Fibroblast of skin of right quadriceps (primary cell): ENCODE results near the gene SEMA4G.

Experiments used
- DNase-seq: peaks from one replicate; pipeline ENCODE4 v3.0.0-alpha.2; 2013

The SEMA4G gene

DNA sequence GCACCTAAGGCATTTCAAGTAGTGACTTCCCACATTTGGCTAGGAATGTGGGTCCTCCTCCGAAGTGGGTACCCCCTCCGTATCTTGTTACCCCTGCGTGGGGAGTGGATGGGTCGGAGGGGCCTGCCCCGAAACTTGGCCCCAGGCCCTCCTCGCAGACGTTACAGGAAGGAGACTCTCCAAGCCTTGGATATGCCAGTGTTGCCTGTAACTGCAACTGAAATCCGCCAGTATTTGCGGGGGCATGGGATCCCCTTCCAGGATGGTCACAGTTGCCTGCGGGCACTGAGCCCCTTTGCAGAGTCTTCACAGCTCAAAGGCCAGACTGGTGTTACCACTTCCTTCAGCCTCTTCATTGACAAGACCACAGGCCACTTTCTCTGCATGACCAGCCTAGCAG lies 18.9 kb downstream of the SEMA4G start:
- DNase-seq: no peak

DNA sequence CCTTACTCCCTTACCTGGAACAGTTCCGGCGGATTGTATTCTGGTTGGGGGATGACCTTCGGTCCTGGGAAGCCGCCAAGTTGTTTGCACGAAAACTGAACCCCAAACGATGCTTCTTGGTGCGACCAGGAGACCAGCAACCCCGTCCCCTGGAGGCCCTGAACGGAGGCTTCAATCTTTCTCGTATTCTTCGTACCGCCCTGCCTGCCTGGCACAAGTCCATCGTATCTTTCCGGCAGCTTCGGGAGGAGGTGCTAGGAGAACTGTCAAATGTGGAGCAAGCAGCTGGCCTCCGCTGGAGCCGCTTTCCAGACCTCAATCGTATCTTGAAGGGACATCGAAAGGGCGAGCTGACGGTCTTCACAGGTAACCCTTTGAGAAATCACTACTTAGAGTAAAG lies 19.8 kb downstream of the SEMA4G start:
- no peak for DNase-seq

DNA sequence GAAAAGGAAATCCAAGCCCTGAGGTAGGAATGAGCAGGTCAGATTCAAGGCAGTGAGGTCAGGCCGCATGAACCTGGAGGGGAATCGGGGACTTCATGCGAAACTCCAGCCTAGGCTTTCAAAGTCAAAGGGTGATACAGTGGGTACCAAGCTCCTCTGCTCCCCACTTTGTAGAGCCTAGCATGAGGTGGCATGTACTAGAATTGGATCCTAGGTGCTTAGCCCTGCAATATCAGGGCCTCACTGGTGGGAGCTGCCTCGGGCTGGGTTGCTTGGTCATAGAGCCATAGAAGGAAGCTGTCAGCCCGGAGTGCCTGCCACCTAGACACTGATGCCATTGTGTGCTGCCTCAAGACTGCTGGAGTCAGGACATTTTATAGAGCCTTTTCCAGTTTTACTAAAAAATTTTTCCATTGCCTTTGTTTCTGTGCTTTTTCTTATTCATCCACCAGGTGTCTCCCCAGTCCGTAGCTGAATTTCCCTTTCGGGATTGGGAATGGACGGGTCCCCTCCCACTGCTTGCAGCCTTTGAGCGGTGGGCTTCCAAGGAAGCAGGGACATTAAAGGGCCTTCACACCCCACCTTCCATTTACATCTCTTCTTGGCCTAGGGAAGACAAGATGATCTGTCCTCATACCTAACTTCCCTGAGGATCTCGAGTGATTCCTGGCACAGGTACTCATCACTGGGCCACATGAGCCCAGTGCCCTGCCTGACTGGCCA lies 24.8 kb downstream of the SEMA4G start:
- peak; percentile 56 for DNase-seq

DNA sequence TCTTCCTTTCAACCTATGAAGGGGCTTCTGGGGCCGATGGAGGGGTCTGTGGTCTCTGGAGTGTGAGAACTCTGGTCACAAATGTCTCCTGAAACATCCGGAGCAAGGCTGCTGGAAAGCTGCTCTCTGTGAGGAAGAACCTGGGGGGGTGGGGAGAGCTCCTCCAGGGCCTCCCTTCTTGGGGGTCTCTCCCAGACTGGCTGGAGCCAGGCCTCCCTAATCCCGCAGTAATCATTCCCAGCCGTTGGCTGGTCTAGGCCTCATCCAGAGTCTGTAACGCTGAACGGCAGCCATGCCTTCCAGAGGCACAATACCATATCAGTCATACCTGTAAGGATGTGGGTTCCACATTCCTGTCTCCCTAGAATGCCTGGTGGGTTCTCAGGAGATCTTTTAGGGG lies 25.9 kb downstream of the SEMA4G start:
- DNase-seq: peak; percentile 63

DNA sequence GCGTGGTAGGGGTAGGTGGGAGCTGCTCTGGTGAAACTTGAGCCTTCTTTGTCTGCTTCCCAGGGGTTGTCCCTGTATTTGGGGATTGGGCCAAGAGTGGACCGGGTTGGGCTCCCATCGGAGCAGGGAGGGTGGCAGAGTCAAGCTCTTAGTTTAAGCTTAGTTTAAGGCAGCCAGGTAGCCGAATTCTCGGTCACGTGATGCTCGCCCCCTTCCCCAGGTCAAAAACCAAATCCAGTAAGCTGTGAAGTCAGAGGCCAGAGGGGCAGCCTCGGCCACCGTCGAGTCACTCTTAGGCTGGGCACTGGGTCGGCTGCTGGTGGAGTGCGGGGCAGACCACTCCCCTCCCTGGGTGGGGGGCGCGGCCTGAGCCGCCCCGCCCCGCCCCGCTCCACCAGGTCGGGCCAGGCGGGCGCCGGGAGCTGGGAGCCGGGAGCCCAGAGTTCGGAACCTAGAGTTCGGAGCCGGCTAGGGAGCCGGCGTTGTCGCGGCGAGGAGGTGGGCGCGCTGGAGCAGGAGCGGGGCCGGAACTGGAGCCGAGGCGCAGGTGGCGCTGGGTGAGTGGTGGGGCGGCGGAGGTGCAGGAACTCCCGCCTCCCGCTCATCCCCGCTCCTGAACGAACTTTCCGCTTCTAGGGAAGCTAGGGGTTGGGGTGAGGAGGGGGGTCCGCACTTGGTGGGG lies 27.5 kb downstream of the SEMA4G start:
- DNase-seq: no peak

DNA sequence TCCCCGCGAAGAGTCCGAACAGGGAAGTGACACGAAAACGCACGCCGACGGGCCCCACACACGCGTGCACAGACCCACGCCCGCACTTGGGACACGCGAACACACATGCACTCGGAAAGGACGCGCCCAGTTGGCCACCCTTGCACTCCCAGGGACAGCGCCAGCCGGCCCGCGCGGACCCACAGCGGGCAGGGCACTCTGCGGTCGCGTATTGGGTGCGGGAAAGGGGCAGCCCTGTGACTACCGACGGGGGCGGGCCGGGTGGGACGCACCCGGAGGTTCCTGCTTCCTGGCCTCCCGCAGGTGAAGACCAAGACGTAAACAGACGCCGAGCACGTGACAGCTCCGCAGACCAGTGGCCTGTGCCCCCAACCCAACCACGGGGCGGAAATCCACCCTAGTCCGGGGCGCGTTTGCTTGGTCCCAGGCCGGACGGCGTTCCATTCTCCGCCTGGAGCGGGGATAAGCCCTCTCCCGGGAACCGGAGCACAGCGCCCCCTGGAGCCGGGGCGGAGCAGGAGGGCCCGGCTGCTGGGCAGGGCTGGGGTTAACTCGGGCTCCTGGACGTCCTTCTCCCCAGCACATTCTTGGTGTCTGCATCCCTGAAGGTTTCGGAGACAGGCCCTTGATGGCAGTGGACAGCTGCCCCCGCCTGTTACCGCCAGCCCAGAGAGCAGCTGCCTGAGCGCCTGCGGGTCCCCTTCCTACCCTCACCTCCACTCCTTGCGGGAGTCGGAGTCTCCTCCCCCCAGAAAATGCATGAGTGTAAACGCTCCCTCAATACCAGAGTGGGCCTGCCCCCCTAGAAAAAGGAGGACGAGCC lies 28.3 kb downstream of the SEMA4G start:
- DNase-seq: peak; percentile 71

DNA sequence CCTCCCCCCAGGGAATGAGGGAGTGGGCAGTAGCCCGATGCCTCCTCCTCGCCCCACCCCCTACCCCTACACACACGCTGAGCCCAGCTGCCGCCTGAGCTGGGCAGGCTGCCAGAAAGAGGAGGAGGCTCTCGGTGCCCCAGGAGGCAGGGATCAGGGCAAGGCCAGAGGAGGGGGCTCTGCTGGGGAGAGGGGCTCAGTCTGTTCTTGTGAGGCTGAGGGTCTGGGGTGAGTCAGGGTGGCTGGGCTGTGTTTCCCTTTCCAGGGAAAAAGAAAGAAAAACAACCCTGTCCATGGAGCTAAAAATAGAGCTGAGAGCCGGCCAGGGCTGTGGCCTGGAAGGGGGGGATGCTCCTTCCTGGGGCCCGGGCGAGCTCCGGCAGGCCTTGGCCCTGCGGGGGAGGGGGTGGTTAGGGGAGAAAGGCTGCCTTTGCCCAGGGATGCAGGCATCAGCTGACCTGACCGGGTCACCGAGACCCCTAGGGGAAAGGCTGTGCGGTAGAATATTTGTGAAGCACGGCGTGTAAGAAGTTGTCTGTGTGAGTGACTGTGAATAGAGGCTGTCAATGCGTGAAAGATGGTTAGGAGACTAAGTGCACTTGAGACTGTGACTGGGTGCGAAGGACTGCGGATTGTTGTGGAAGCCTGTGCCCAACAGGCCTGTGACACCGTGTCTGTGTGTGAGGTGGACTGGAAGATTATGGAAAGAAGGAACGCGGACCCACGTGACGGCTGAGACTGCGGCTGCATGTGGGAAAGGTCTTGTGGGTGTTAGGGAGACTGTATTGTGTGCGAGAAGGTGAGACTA lies 29.1 kb downstream of the SEMA4G start:
- DNase-seq: peak; percentile 84

DNA sequence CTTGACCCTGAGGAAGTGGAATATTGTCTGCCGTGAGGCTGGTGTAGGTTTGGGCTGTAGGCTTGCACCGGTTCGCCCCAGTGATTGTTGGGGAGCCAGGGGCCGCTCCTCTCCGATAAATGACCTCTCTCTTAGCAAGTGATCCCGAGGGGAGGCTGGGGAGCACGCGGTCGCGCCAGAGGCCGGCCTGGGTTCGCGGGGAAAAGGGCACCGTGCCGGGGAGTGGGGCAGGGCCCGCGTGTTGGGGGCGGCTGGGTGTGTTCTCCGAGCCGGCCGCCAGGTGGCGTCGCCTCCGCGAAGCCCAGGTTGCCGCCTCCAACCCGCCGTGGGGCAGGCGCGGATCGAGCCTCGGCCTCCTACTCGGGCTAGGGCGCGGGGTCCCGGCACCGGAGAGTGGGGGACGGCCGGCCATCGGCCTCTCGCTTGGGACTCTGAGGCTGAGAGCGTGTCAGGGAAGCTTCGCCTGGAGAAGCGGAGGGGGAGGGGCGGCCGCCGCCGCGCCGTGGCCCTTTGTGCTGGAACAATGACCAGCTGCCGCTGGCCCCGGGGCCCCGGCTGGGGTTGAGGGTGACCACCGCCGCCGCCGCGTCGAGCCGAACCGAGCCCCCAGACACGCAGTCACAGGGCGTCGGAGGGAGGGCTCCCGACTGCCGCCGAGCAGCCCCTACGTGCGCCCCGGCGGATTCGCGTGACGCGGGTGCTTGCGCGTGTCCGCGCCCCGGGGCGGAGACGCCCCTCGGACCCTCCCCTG lies 29.9 kb downstream of the SEMA4G start:
- DNase-seq: peak; percentile 73

DNA sequence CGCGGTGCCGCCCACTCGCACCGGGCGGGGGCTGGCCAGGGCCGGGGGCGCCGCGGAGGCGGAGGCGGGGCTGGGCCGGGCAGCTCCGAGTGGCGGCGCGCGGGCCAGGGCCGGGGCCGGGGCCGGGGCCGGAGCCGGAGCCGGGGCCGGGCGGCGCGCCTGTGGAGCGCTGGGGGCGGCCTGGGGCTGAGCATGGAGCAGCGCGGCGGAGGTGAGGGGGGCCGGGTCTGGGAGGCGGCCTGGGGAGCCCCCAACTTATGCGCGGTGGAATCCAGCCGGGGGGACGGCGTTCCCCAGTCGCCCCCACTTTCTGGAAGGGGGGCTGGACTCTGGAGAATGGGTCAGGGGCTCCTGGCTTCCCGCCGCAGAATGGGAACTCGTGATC lies 30.4 kb downstream of the SEMA4G start, which contains the start of gene LZTS2:
TSS of gene LZTS2 (plus strand) at position 67 of the 385 bp plus-strand sequence. CDS start 2,731 bp downstream, outside the sequence.
- no peak for DNase-seq

DNA sequence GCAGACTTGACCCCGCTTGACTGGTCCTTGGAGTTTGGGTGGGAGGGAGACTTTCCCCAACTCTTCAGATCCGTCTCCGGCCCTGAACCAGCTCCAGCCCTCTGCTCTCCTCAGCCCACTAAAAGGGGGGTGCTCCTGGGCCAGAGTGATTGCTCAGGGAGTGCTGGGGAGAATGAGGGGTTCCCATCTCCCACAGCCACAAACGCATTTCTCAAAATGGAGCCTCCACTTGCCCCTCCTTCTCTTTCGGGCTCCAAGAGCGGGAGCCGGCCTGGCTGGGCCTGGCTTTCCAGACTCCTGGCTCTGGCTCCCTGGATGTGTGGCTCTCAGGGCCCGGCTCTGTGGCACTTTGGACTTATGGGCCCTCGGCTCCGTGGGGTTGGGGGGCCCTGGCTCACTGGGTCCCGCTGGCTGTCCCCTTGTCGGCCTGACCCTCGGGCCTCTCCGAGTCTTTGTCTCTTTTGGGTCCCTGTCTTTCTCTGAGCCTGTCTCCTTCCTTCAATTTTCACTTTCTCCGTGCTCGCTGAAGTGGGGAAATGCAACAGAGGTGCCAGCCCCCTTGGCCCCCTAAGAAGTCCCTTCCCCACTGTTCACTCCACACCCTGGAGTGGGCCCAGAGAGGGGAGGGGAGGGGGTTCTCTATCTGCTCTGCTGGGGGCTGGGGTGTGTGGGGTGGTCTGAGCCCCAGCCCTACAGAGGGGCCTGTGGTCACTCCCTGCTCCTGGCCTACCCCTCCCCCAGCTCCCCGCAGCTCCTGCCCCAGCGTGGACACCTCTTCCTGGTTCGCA lies 31.0 kb downstream of the SEMA4G start:
- DNase-seq: no peak

DNA sequence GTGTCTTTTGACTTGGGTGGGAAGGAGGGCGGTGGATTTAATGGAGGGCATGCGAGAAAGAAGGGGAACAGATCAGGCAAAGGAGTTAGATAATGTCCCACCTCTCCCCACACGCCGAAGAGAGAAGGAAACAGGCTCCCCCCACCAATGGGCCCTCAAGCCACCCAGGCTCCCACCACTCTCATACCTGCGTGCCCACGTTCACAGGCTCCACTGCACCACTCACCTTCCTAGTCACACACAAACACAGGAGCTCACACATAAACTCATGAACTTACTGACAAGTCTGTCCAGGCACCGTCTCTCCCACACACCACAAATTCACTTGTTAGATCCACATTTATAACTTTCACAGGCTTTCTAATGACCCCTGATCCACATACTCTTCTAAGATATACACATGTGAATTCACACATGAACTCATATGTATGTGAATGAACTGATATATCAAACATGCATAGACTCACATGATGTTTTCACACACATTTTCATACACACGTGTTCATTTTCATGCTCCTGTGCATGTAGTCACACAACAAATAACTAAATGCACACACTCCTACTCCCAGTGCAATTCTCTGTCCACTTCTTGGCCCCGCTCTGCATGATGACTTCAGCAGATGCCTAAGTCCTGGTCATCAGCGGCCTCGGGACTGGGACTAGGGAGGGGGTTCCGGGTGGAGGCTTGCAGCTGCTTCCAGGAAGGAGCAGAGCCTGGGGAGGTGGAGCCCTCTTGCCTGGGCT lies 31.8 kb downstream of the SEMA4G start:
- peak; percentile 68 for DNase-seq

DNA sequence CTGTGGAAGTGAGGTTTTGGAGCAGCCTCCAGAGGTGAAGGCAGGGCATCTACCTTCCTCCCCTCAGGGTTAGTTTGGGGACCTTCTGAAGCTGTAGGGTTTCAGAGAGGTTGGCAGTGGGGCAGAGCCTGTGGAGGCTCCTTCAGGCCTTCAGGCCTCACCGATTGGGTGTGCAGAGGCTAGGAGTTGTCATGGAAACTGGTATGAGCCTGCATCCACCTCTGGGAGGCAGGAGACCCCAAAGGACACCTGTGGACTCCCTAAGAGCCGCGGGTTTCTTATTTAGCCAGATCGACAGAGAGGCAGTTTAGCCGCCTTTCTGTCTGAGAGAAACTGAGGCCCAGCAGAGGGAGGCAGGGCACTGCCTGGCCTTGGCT lies 32.3 kb downstream of the SEMA4G start:
- no peak for DNase-seq

DNA sequence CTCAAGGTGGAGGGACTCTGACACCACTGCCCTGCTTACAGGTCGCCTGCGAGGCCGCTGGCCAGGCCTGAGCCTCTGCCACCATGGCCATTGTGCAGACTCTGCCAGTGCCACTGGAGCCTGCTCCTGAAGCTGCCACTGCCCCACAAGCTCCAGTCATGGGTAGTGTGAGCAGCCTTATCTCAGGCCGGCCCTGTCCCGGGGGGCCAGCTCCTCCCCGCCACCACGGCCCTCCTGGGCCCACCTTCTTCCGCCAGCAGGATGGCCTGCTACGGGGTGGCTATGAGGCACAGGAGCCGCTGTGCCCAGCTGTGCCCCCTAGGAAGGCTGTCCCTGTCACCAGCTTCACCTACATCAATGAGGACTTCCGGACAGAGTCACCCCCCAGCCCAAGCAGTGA lies 33.2 kb downstream of the SEMA4G start:
- DNase-seq: no peak

DNA sequence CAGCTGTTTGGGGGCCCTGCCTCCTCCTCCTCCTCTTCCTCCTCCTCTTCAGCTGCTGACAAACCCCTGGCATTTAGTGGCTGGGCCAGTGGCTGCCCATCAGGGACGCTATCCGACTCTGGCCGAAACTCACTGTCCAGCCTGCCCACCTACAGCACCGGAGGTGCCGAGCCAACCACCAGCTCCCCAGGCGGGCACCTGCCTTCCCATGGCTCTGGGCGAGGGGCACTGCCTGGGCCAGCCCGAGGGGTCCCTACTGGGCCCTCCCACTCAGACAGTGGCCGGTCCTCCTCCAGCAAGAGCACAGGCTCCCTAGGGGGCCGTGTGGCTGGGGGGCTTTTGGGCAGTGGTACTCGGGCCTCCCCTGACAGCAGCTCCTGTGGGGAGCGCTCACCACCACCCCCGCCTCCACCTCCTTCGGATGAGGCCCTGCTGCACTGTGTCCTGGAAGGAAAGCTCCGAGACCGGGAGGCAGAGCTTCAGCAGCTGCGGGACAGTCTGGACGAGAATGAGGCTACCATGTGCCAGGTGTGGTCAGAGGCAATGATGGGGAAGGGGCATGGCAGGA lies 34.4 kb downstream of the SEMA4G start:
- no peak for DNase-seq

DNA sequence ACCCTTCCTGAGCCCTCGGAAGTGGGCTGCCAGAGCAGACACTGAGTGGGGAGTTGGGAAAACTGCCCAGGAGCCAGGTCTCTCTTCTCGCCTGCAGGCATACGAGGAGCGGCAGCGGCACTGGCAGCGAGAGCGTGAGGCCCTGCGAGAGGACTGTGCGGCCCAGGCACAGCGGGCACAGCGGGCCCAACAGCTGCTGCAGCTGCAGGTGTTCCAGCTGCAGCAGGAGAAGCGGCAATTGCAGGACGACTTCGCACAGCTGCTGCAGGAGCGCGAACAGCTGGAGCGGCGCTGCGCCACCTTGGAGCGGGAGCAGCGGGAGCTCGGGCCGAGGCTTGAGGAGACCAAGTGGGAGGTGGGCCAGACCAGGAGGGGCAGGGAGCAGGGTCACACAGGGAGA lies 36.1 kb downstream of the SEMA4G start:
- DNase-seq: no peak

DNA sequence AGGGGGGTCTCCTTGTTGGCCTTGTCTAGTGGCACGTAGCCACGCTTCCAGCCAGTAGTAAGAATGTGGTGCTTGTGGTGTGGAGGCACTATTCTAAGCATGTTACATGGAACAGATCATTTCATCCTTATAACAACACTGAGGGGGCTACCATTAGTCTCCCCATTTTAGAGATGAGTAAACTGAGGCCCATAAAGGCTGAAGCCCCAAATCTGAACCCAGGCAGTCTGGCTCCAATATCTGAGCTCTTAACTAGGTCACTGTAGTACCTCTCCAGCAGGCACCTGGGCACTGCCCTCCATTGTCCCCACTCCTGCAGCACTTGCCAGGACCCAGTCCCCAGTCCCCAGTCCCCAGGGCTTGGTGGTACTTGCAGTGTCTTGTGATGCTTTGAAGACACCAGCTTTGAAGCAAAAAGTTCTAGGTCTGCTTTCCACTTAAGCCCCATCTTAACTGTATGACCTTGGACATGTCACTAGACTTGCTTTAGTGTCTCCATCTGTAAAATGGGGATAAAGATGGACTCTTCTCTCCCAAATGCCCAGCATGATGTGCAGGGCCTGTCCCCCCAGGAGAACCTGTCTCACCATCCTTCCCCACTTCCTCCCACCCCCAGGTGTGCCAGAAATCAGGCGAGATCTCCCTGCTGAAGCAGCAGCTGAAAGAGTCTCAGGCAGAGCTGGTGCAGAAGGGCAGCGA lies 36.7 kb downstream of the SEMA4G start:
- DNase-seq: no peak

DNA sequence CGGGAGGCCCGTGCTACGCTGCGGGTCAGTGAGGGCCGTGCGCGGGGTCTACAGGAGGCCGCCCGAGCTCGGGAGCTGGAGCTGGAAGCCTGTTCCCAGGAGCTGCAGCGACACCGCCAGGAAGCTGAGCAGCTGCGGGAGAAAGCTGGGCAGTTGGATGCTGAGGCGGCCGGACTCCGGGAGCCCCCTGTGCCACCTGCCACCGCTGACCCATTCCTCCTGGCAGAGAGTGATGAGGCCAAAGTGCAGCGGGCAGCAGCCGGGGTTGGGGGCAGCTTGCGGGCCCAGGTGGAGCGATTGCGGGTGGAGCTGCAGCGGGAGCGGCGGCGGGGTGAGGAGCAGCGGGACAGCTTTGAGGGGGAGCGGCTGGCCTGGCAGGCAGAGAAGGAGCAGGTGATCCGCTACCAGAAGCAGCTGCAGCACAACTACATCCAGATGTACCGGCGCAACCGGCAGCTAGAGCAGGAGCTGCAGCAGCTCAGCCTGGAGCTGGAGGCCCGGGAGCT lies 37.3 kb downstream of the SEMA4G start:
- DNase-seq: no peak

DNA sequence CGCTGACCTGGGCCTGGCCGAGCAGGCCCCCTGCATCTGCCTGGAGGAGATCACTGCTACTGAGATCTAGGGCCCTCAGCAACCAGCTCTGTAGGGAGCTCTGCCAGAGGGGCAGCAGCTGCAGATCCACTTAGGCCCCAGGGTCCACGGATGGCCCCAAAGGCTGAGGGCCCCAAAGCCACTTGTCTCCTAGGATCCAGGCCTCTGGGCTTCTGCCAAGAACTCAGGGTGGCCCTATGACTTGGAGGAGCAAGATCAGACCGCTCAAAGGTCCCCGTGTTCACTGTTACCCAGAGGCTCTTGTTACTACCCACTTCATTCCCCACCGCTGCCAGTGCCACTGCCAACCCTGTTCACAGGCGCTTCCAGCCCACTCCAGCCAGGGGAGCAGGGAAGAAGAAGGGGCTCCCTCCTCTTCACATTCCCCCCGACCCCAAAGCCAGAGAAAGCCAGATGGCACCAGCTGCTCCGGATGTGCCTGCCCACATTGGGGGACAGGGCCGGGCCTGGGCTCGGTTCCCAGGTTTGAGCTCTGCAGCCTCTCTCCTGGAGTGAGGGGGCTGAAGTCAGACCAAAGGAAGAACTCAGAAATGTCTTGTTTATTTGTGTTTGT lies 37.9 kb downstream of the SEMA4G start:
- DNase-seq: no peak
